Muscle of arm (tissue), 12 donors: ENCODE measurements around the gene PRKACA. TPM values are rescaled to one million over a fixed set of nuclear protein-coding genes. Genes with fewer than 3 reads are reported as not detected.

Source experiments
- DNase-seq: peaks from one replicate; pipeline ENCODE4 v3.0.0-alpha.2; 2013
- polyA plus RNA-seq, 12 donors: library from polyadenylated mRNA; unstranded; fragments of 120-200 nt; gene quantifications; one replicate each; pipeline ENCODE4 v1.2.1, GENCODE V29; 2013; ENCODE audit not compliant: insufficient read length in 12 of 12

Gene PRKACA
- polyA plus RNA-seq, 12 donors, result 192 to 648 (median 407) TPM

GRCh38 chr19:14119644-14120496 lies 2.3 kb upstream of the PRKACA start:
- DNase-seq, result no peak

GRCh38 chr19:14119146-14119545 lies 1.6 kb upstream of the PRKACA start:
- no peak for DNase-seq

GRCh38 chr19:14118165-14119051 lies 846 bp upstream of the PRKACA start:
- DNase-seq, result peak; percentile 65

- no peak for DNase-seq
Observed at GRCh38 chr19:14116918-14117578, 514 bp downstream of the PRKACA start.

GRCh38 chr19:14116525-14116917 lies 1.0 kb downstream of the PRKACA start:
- no peak for DNase-seq

GRCh38 chr19:14115756-14116155 lies 1.8 kb downstream of the PRKACA start:
- DNase-seq, result no peak

- DNase-seq, result no peak
Observed at GRCh38 chr19:14114854-14115253, 2.7 kb downstream of the PRKACA start.

GRCh38 chr19:14114439-14114838 lies 3.1 kb downstream of the PRKACA start:
- DNase-seq, result no peak

- no peak for DNase-seq
Observed at GRCh38 chr19:14113762-14114414, 3.7 kb downstream of the PRKACA start.

GRCh38 chr19:14112809-14113385 lies 4.7 kb downstream of the PRKACA start:
- DNase-seq, result no peak

GRCh38 chr19:14112051-14112808 lies 5.3 kb downstream of the PRKACA start:
- DNase-seq, result no peak

- DNase-seq, result no peak
Observed at GRCh38 chr19:14111486-14111885, 6.1 kb downstream of the PRKACA start.

GRCh38 chr19:14110650-14111049 lies 6.9 kb downstream of the PRKACA start:
- no peak for DNase-seq

GRCh38 chr19:14107581-14108461 lies 9.7 kb downstream of the PRKACA start:
- no peak for DNase-seq

- DNase-seq, result no peak
Observed at GRCh38 chr19:14106840-14107239, 10.7 kb downstream of the PRKACA start.

- DNase-seq, result no peak
Observed at GRCh38 chr19:14105680-14106079, 11.9 kb downstream of the PRKACA start.

GRCh38 chr19:14103310-14103709 lies 14.3 kb downstream of the PRKACA start:
- no peak for DNase-seq

GRCh38 chr19:14102756-14103155 lies 14.8 kb downstream of the PRKACA start:
- DNase-seq, result no peak

- no peak for DNase-seq
Observed at GRCh38 chr19:14102102-14102696, 15.4 kb downstream of the PRKACA start.
